Calu3 (cell line): ENCODE data around the gene KRT222. TPM values are rescaled to one million over a fixed set of nuclear protein-coding genes. Genes with fewer than 3 reads are reported as not detected.

ENCODE experiments used
- BruUV-seq: library from RNA; stranded (reverse); fragments of 400-500 nt; replicated peaks from 2 replicates; lab custom pipeline; 2021; lab: Mats Ljungman, UMichigan
- CTCF ChIA-PET: fragments of 300-600 bp; sonication (Branson Sonifier 250); formaldehyde crosslinking; loops from one replicate; lab custom pipeline; 2022; ENCODE audit warnings: antibody characterized with exemption; lab: Charles Lee
- DNase-seq: peaks from one replicate; pipeline ENCODE4 v3.0.0; 2022
- H3K27ac Mint-ChIP-seq: one replicate; pipeline ENCODE4 v1.8.0; 2022; ENCODE audit warnings: mixed read lengths; ENCODE audit not compliant: unreplicated experiment
- H3K27me3 Mint-ChIP-seq: one replicate; pipeline ENCODE4 v1.8.0; 2022; ENCODE audit warnings: mixed read lengths; ENCODE audit not compliant: unreplicated experiment
- H3K36me3 Mint-ChIP-seq: one replicate; pipeline ENCODE4 v1.8.0; 2022; ENCODE audit warnings: mild to moderate bottlenecking, moderate library complexity, mixed read lengths; ENCODE audit not compliant: insufficient read depth, unreplicated experiment
- H3K4me1 Mint-ChIP-seq: one replicate; pipeline ENCODE4 v1.8.0; 2022; ENCODE audit warnings: mild to moderate bottlenecking, low read depth, mixed read lengths; ENCODE audit not compliant: unreplicated experiment
- H3K4me3 Mint-ChIP-seq: one replicate; pipeline ENCODE4 v1.8.0; 2022; ENCODE audit warnings: mild to moderate bottlenecking, low read depth, moderate library complexity, mixed read lengths; ENCODE audit not compliant: unreplicated experiment
- H3K9me3 Mint-ChIP-seq: one replicate; pipeline ENCODE4 v1.8.0; 2022; ENCODE audit warnings: low read depth, mixed read lengths; ENCODE audit not compliant: unreplicated experiment
- CTCF ChIP-seq: fragments of 200-600 bp; IDR thresholded peaks from one replicate; pipeline ENCODE4 v1.8.0; 2022; ENCODE audit warnings: antibody characterized with exemption; ENCODE audit not compliant: unreplicated experiment
- intact Hi-C: fragments of 100-400 bp; cut with micrococcal nuclease; formaldehyde crosslinking; loops from one replicate; pipeline ENCODE4 v1.10.0; 2022; ENCODE audit not compliant: unreplicated experiment
- total RNA-seq: library from RNA; stranded (reverse); gene quantifications from 2 replicates; pipeline ENCODE4 v1.2.3, GENCODE V29; 2022

KRT222 gene
- total RNA-seq, 1 experiment from 2014 or later: not detected

- H3K27ac Mint-ChIP-seq: no peak overlapping the region
- BruUV-seq: no TSS peak
- H3K27me3 Mint-ChIP-seq: peaks cover 97% of the 10 kb centered on the region
- H3K36me3 Mint-ChIP-seq: no peaks in the 10 kb centered on the region
- H3K4me1 Mint-ChIP-seq: peaks cover 28% of the 10 kb centered on the region
- TF ChIP-seq CTCF: no peak
- peak; percentile 70 for DNase-seq
- CTCF ChIA-PET: interaction anchor here (0.6 to 11.7 kb wide), 25 partner anchors 12 to 1992 kb away, joined by 3 to 262 read pairs (median 7); partner anchors contain the start of genes KRT222, KRT24, KRT28 and SMARCE1
- intact Hi-C loops: no loop called here
- no peak overlapping the region for H3K4me3 Mint-ChIP-seq
- H3K9me3 Mint-ChIP-seq: no peaks in the 10 kb centered on the region
Observed at GRCh38 chr17:40617678-40618240, 47.2 kb downstream of the KRT222 start.

GRCh38 chr17:40616592-40616991, 48.4 kb downstream of the KRT222 start:
- intact Hi-C loops: no loop called here
- Mint-ChIP-seq H3K27me3 (peaks cover 97% of the 10 kb centered on the region), H3K27ac (no peak overlapping the region), H3K4me3 (no peak overlapping the region), H3K36me3 (no peaks in the 10 kb centered on the region), H3K9me3 (no peaks in the 10 kb centered on the region), H3K4me1 (peaks cover 28% of the 10 kb centered on the region)
- no peak for TF ChIP-seq CTCF
- DNase-seq: no peak
- no TSS peak for BruUV-seq
- CTCF ChIA-PET: interaction anchor here (0.7 to 11.7 kb wide), 33 partner anchors 12 to 1522 kb away, joined by 3 to 262 read pairs (median 16); partner anchors contain the start of genes KRT222, KRT24, KRT28 and SMARCE1

- Mint-ChIP-seq H3K4me1 (peaks cover 28% of the 10 kb centered on the region), H3K27ac (no peak overlapping the region), H3K9me3 (no peaks in the 10 kb centered on the region), H3K36me3 (no peaks in the 10 kb centered on the region), H3K27me3 (peaks cover 97% of the 10 kb centered on the region), H3K4me3 (no peak overlapping the region)
- intact Hi-C loops: loop anchor here (1.0 to 2.0 kb wide), 8 partner anchors 19 to 287 kb away; no protein-coding TSS in a partner anchor
- CTCF ChIA-PET: interaction anchor here (0.5 to 11.7 kb wide), 120 partner anchors 11 to 1522 kb away, joined by 3 to 262 read pairs (median 6); partner anchors contain the start of genes CCR7, EIF1, ERBB2 and IGFBP4
- BruUV-seq: no TSS peak
- TF ChIP-seq CTCF: no peak
- DNase-seq: no peak
Observed at GRCh38 chr17:40615841-40616476, 49.0 kb downstream of the KRT222 start.

- CTCF ChIA-PET: interaction anchor here (0.5 to 11.7 kb wide), 121 partner anchors 11 to 1073 kb away, joined by 3 to 262 read pairs (median 6); partner anchors contain the start of genes CCR7, EIF1, ERBB2 and IGFBP4
- DNase-seq: peak; percentile 100
- no peak for TF ChIP-seq CTCF
- H3K27ac Mint-ChIP-seq: no peak overlapping the region
- H3K9me3 Mint-ChIP-seq: no peaks in the 10 kb centered on the region
- no TSS peak for BruUV-seq
- H3K4me1 Mint-ChIP-seq: peaks cover 24% of the 10 kb centered on the region
- H3K4me3 Mint-ChIP-seq: no peak overlapping the region
- no peaks in the 10 kb centered on the region for H3K36me3 Mint-ChIP-seq
- H3K27me3 Mint-ChIP-seq: peaks cover 97% of the 10 kb centered on the region
- intact Hi-C loops: loop anchor here (1.0 to 2.0 kb wide), 8 partner anchors 20 to 288 kb away; no protein-coding TSS in a partner anchor
Observed at GRCh38 chr17:40615068-40615840, 49.7 kb downstream of the KRT222 start.
